K562 (cell line): ENCODE data around the gene BEST4. TPM values are rescaled to one million over a fixed set of nuclear protein-coding genes. Genes with fewer than 3 reads are reported as not detected.

Experiments
- CBX3 ChIP-seq, 2 experiments: IDR thresholded peaks; 1 replicate in 1 of 2; 2 replicates in 1 of 2; pipeline ENCODE4 v1.6.1; 2012; ENCODE audit warnings: inconsistent platforms in 2 of 2, low read length in 2 of 2, borderline replicate concordance in 1 of 2, control low read depth in 1 of 2
- CEBPB ChIP-seq: fragments of 450-650 bp; IDR thresholded peaks from 2 replicates; pipeline ENCODE4 v1.6.1; 2016; ENCODE audit warnings: missing genetic modification characterization, missing compliant biosample characterization
- DMBX1 ChIP-seq: fragments of 250-450 bp; sonication (Bioruptor Pico); IDR thresholded peaks from 2 replicates; pipeline ENCODE4 v1.8.0; 2022; ENCODE audit warnings: inconsistent platforms, mild to moderate bottlenecking, moderate library complexity, borderline replicate concordance
- FOS ChIP-seq: IDR thresholded peaks from 3 replicates; pipeline ENCODE4 v1.6.1; 2011; ENCODE audit not compliant: insufficient read length; ENCODE audit errors: extremely low read depth
- KAT8 ChIP-seq: fragments of 450-650 bp; IDR thresholded peaks from 2 replicates; pipeline ENCODE4 v1.6.1; 2016; ENCODE audit warnings: low read depth, mild to moderate bottlenecking
- LCOR ChIP-seq: sonication (generic); formaldehyde crosslinking; IDR thresholded peaks from 2 replicates; pipeline ENCODE4 v1.8.0; 2022; ENCODE audit warnings: mild to moderate bottlenecking, missing genetic modification reagents
- MITF ChIP-seq: IDR thresholded peaks from 2 replicates; pipeline ENCODE4 v1.6.1; 2014; ENCODE audit warnings: antibody characterized with exemption
- NCOA1 ChIP-seq: fragments of 450-650 bp; IDR thresholded peaks from 2 replicates; pipeline ENCODE4 v1.6.1; 2016; ENCODE audit warnings: low read depth
- NFXL1 ChIP-seq: fragments of 450-650 bp; formaldehyde crosslinking; IDR thresholded peaks from 2 replicates; pipeline ENCODE4 v1.4.0; 2021; ENCODE audit warnings: mild to moderate bottlenecking
- POLR2AphosphoS5 ChIP-seq: IDR thresholded peaks from 2 replicates; pipeline ENCODE4 v1.6.1; 2011; ENCODE audit warnings: mild to moderate bottlenecking, low read depth, low read length, moderate library complexity; ENCODE audit not compliant: control insufficient read depth, insufficient read depth
- POLR2G ChIP-seq: fragments of 200-400 bp; formaldehyde crosslinking; IDR thresholded peaks from 2 replicates; pipeline ENCODE4 v1.6.1; 2017; ENCODE audit warnings: low read depth, mild to moderate bottlenecking, antibody characterized with exemption, low read length, moderate library complexity
- RBM34 ChIP-seq: fragments of 200-400 bp; formaldehyde crosslinking; IDR thresholded peaks from 2 replicates; pipeline ENCODE4 v1.6.1; 2018; ENCODE audit warnings: low read length, borderline replicate concordance; ENCODE audit not compliant: insufficient read depth
- TAF15 ChIP-seq: fragments of 200-400 bp; formaldehyde crosslinking; IDR thresholded peaks from 2 replicates; pipeline ENCODE4 v1.6.1; 2017; ENCODE audit warnings: mild to moderate bottlenecking, low read depth, low read length, moderate library complexity
- ZNF311 ChIP-seq: fragments of 250-450 bp; sonication (Bioruptor Pico); IDR thresholded peaks from 2 replicates; pipeline ENCODE4 v1.4.0; 2020; ENCODE audit warnings: mild to moderate bottlenecking, moderate library complexity
- ZNF316 ChIP-seq: fragments of 450-650 bp; IDR thresholded peaks from 2 replicates; pipeline ENCODE4 v1.6.1; 2016
- ZNF324 ChIP-seq: fragments of 250-450 bp; sonication (Bioruptor Pico); IDR thresholded peaks from 2 replicates; pipeline ENCODE4 v1.4.0; 2020; ENCODE audit warnings: mild to moderate bottlenecking
- ZNF518B ChIP-seq: fragments of 250-450 bp; sonication (Bioruptor Pico); IDR thresholded peaks from 2 replicates; pipeline ENCODE4 v1.5.0; 2021; ENCODE audit warnings: mild to moderate bottlenecking, moderate library complexity
- ZNF589 ChIP-seq: fragments of 200-800 bp; sonication (Bioruptor generic); IDR thresholded peaks from 2 replicates; pipeline ENCODE4 v1.6.1; 2016; ENCODE audit warnings: low read depth, missing genetic modification characterization, missing compliant biosample characterization
- ZNF75A ChIP-seq: fragments of 450-650 bp; formaldehyde crosslinking; IDR thresholded peaks from 2 replicates; pipeline ENCODE4 v1.4.0; 2020; ENCODE audit warnings: mild to moderate bottlenecking
- polyA plus RNA-seq, 8 experiments: library from polyadenylated mRNA; depleted of rRNA in 4 of 8; stranded (reverse) in 5 of 8; unstranded in 3 of 8; fragments of >200 nt; fragmentation: Nextera tagmentation in 2 of 8; fragmentation: Illumina TruSeq in 1 of 8; extraction: Ambion mirVana in 2 of 8; extraction: Trizol in 1 of 8; gene quantifications; 2 replicates each; pipeline versions ENCODE4 v1.2.1 to v1.2.3, GENCODE V29; 2011 to 2014; ENCODE audit warnings: inconsistent platforms in 1 of 8, missing spikeins in 1 of 8
- total RNA-seq, 7 experiments: library from RNA; depleted of rRNA in 6 of 7; stranded (reverse); fragments of >200 nt in 6 of 7; fragmentation: Illumina TruSeq in 2 of 7; extraction: Trizol in 2 of 7; gene quantifications; 2 replicates each; pipeline versions ENCODE4 v1.2.1 to v1.2.3, GENCODE V29; 2011 to 2021; ENCODE audit warnings: low replicate concordance in 1 of 7
- TF ChIP-seq, protein P1 (sequence below): fragments of 450-650 bp; formaldehyde crosslinking; IDR thresholded peaks from 2 replicates; pipeline ENCODE4 v1.4.0; 2020; ENCODE audit warnings: mild to moderate bottlenecking, mixed read lengths

BEST4 gene
- total and polyA plus RNA-seq, 9 of the 15 experiments (the other 6 are each of a cell fraction or from before 2014, with no cell fraction given) = 0.07 to 0.11 TPM; not detected in 7

GRCh38 chr1:44775078-44775929 is 12.7 kb downstream of the BEST4 start, which contains the start of gene RPS8 (continued):
- TF ChIP-seq ZNF518B (CRISPR knock-in tag) (no peak), NFXL1 (no peak), TAF15 (0 out of 2 replicates have a peak, but pooled peaks have one; percentile 47), POLR2AphosphoS5 (peak; percentile 99), ZNF589 (CRISPR knock-in tag) (peak; percentile 73), ZNF324 (CRISPR knock-in tag) (0 out of 2 replicates have a peak, but pooled peaks have one; percentile 4), KAT8 (peak; percentile 48; the same call in 1 of the 2 replicates), FOS (no peak), CBX3 (IDR thresholded peaks at IDR 0.05; ENCODE audit: borderline replicate concordance in 1 of 2, low read length in 2 of 2) (no peak), NCOA1 (peak; percentile 76), ZNF311 (CRISPR knock-in tag) (no peak), DMBX1 (no peak), POLR2G (peak; percentile 100), CEBPB (tag) (no peak), LCOR (CRISPR knock-in tag) (peak; percentile 29; the same call in 1 of the 2 replicates), MITF (0 out of 2 replicates have a peak, but pooled peaks have one; percentile 39), RBM34 (no peak), ZNF75A (CRISPR knock-in tag) (0 out of 2 replicates have a peak, but pooled peaks have one; percentile 10), ZNF316 (peak; percentile 99)
- TF ChIP-seq, protein P1, sequence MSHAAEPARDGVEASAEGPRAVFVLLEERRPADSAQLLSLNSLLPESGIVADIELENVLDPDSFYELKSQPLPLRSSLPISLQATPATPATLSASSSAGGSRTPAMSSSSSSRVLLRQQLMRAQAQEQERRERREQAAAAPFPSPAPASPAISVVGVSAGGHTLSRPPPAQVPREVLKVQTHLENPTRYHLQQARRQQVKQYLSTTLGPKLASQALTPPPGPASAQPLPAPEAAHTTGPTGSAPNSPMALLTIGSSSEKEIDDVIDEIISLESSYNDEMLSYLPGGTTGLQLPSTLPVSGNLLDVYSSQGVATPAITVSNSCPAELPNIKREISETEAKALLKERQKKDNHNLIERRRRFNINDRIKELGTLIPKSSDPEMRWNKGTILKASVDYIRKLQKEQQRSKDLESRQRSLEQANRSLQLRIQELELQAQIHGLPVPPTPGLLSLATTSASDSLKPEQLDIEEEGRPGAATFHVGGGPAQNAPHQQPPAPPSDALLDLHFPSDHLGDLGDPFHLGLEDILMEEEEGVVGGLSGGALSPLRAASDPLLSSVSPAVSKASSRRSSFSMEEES (CRISPR knock-in tag) = no peak
